ENCODE measurements around the gene ENOX2.

Gene ENOX2

DNA sequence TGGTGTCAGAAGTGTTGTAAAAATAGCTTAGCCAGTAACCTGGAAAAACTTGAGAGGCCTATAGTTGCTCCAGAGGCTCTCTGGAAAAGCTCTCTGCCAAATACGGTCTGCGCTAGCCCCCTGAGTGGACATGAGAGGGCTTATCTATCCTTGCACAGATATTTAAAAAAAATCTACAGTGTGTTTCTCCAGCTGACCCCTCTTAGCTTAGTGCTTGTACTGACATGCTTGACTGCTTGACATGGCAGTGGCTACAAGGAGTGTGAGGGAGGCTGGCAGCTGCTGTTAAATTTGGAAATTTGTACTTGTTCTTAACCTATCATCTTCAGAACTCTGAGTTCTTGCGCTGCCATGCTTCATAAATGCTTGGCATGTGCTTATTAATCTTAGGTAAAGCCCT, 272.0 kb downstream of the ENOX2 start:
- no peak for DNase-seq (ENCODE audit: low read depth in 2 of 2)

DNA sequence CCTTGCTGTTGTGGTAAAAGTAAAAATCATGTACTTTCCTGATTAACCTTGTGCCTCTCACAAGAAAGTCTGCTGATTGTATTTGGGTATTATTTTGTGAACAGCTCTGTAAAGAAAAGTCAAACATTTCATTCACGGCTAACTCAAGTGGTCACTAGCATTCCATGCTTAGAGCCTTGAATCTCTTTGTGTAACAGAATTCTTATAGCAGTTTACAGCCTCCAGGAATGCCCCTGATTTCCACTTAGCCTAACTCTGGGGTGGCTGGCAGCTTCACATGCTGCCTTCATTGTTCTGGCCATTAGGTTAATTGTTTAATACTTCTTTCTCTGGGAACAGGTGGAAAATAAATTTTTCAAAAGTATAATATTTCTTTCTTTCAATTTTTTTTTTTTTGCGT, 274.5 kb downstream of the ENOX2 start:
- DNase-seq (ENCODE audit: low read depth in 2 of 2), result no peak

DNA sequence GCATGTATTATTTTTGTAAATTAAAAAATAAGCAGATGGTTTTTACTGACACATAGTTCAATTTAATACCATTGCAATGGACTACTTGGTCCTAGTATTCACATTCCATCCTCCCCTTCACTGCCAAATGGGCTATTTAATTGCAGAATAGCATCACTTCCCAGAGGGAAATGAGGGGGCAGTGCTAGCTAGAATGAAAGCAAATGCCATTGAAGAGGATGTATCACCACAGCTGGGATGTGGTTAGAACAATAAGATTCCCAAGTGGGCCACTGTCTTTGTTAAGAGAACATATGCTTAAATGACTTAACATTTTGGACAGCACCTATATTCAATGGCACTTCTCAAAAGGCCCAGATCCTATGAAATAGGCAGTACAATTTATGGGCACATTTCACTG, 276.5 kb downstream of the ENOX2 start:
- DNase-seq (ENCODE audit: low read depth in 2 of 2), result no peak

GRCh38 chrX:130625386-130625785, 277.6 kb downstream of the ENOX2 start:
- no peak for DNase-seq (ENCODE audit: low read depth in 2 of 2)

GRCh38 chrX:130623518-130623917, 279.5 kb downstream of the ENOX2 start:
- no peak for DNase-seq (ENCODE audit: low read depth in 2 of 2)

DNA sequence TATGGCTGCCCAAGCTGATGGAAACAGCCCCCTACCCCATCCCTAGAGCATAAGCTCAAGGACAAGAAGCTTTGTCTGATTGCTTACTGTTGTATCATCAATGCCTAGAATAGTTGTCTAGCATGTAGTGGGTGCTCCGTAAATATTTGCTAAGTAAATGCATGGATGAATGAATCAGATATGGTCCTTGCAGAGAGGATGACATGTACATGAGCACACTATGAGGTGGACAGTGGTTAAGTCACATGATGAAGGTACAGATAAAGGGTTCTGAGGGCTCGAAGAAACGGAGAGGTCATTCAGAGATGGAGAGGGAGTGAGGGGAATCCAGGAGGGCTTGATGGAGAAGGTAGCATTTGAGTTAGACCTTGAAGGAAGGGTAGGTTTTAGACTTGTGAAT, 287.1 kb downstream of the ENOX2 start:
- no peak for DNase-seq (ENCODE audit: low read depth in 2 of 2)

DNA sequence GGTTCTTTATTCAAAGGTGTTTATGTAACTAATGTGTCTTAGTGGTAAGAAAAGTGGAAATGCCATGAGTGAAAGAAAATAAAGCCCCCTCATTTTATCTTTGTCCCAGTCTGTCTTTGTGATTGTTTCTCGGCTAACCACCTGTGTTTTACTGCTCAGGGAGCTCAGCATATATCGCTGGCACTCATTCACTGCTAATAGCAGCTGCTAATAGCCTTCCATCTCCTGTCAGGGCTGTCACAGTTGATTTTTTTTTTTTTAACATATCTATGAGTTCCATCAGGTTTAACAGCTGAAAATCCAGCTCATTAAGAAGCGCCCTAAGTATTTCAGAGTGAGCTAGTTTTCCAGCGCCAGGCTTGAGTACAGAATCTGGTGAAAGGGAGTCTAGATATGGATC, 295.6 kb downstream of the ENOX2 start:
- no peak for DNase-seq (ENCODE audit: low read depth in 2 of 2)

GRCh38 chrX:130606425-130606824, 296.6 kb downstream of the ENOX2 start:
- no peak for DNase-seq (ENCODE audit: low read depth in 2 of 2)

DNA sequence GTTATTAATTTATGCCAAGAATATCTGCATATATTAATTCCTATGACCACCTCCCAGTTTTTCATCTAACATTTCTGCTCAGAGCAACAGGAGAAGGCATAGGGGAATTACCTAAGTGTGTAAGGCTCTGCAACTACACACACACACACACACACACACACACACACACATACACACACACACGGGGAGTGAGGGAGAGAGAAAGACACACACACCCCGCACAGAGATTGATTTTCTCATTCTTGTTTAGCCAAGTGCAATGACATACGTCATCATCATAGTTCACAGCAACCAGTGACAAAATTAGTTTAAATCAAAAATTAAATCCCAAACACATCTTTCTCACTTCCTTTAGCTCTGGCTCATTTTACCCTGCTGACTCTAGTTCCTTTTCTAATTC, 298.1 kb downstream of the ENOX2 start:
- DNase-seq (ENCODE audit: low read depth in 2 of 2), result no peak

- no peak for DNase-seq (ENCODE audit: low read depth in 2 of 2)
Observed at GRCh38 chrX:130594453-130594916, 308.5 kb downstream of the ENOX2 start.

- no peak for DNase-seq (ENCODE audit: low read depth in 2 of 2)
Observed at GRCh38 chrX:130593911-130594310, 309.1 kb downstream of the ENOX2 start.

GRCh38 chrX:130592204-130592603, 310.8 kb downstream of the ENOX2 start:
- no peak for DNase-seq (ENCODE audit: low read depth in 2 of 2)

DNA sequence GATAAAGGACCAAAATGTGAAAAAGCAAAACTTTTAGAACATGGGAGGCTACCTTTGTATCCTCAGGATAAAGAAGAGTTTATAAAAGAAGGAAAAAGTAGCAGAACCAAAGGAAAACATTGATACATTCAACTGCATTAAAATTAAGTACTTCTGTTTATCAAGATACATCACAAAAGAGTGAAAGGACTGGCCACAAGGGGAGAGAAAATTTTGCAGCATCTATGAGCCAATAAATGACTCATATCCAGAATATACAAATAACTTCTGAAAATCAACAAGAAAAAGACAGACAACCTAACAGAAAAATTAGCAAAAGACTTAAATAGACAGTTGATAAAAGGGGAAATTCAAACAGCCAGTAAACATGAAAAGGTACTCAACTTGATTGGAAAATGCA, 324.1 kb downstream of the ENOX2 start:
- DNase-seq (ENCODE audit: low read depth in 2 of 2), result no peak

DNA sequence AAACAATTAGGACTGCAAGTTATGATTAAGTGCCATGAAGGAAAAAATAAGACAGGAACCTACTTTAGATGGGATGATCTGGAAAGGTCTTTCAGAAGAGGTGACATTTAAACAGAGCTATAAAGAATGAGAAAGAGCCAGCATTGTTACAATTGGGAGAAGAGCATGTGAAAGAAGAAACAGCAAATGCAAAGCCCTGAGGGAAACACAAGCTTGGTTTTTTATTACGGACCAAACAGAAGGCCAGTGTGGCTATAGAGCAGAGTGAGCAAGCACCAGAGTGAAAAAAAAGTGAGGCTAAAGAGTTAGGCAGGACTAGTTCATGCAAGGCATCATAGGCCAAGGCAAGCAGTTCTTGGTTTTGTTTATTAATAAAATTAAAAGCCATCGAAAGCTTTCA, 325.6 kb downstream of the ENOX2 start:
- DNase-seq (ENCODE audit: low read depth in 2 of 2), result no peak

DNA sequence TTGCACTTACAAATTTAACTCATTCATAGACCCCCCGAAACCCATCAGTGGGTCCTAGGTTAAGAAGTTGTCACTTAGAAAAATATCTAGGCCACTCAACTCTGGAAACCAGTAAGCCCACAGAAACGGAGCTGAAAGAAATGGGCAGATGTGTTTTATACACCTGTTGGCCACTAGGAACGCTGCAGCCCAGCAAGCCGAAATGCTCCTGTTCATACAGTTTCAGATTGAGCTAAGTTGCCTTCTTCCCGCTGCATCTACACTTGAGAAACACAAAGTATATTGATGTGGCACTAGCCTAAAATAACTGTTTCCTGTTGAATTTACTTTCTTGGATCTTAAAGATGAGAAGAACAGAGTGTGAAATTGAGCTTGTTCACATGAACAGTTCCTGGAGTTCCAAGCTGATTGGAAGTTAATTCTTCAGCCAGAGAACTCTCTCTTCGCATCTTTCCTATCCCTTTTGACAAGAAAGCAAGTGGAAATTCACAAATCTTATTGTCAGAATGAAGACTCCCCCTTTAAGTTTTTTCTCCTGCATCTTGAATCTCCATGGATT, 327.1 kb downstream of the ENOX2 start:
- DNase-seq (ENCODE audit: low read depth in 2 of 2), result peak in 1 of 2 donors; percentile 1
